Ovary (tissue), 3 donors: Measurements from ENCODE around the gene PPM1K.

Experiments used
- POLR2A ChIP-seq: fragments of 450-650 bp; IDR thresholded peaks from one replicate; pipeline ENCODE4 v1.6.1; 2017; ENCODE audit warnings: antibody characterized with exemption, mild to moderate bottlenecking, moderate library complexity
- TF ChIP-seq, protein P1 (sequence below), 3 donors: fragments of 450-650 bp in 2 of 3; fragments of 200-600 bp in 1 of 3; IDR thresholded peaks; one replicate each; pipeline versions ENCODE4 v1.5.1 to v1.8.0; 2016 to 2022; ENCODE audit warnings: antibody characterized with exemption in 3 of 3, mild to moderate bottlenecking in 1 of 3
- donor health status: DM: no; HTN: no; CAD: no.

- TF ChIP-seq, protein P1, sequence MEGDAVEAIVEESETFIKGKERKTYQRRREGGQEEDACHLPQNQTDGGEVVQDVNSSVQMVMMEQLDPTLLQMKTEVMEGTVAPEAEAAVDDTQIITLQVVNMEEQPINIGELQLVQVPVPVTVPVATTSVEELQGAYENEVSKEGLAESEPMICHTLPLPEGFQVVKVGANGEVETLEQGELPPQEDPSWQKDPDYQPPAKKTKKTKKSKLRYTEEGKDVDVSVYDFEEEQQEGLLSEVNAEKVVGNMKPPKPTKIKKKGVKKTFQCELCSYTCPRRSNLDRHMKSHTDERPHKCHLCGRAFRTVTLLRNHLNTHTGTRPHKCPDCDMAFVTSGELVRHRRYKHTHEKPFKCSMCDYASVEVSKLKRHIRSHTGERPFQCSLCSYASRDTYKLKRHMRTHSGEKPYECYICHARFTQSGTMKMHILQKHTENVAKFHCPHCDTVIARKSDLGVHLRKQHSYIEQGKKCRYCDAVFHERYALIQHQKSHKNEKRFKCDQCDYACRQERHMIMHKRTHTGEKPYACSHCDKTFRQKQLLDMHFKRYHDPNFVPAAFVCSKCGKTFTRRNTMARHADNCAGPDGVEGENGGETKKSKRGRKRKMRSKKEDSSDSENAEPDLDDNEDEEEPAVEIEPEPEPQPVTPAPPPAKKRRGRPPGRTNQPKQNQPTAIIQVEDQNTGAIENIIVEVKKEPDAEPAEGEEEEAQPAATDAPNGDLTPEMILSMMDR (IDR thresholded peaks at IDR 0.05), result no peak
- no peak for TF ChIP-seq POLR2A
Measured at GRCh38 chr4:88223516-88223915, 60.8 kb downstream of the PPM1K start.
